ENCODE measurements around the gene LGALS14.

GRCh38 chr19:39661565-39661964, 42.7 kb upstream of the LGALS14 start:
- TF ChIP-seq CTCF (conservative IDR thresholded peaks at IDR 0.05) (no peak), ZFX (IDR thresholded peaks at IDR 0.05) (no peak)
